ENCODE measurements around the gene SYNE1. TPM values are rescaled to one million over a fixed set of nuclear protein-coding genes. Genes with fewer than 3 reads are reported as not detected.
A peak's percentile ranks its signal among the peaks of the same experiment; 100 is the strongest.

Gene SYNE1
- polyA plus RNA-seq, 3 donors, result 83.9 to 108 (median 92.5) TPM

DNA sequence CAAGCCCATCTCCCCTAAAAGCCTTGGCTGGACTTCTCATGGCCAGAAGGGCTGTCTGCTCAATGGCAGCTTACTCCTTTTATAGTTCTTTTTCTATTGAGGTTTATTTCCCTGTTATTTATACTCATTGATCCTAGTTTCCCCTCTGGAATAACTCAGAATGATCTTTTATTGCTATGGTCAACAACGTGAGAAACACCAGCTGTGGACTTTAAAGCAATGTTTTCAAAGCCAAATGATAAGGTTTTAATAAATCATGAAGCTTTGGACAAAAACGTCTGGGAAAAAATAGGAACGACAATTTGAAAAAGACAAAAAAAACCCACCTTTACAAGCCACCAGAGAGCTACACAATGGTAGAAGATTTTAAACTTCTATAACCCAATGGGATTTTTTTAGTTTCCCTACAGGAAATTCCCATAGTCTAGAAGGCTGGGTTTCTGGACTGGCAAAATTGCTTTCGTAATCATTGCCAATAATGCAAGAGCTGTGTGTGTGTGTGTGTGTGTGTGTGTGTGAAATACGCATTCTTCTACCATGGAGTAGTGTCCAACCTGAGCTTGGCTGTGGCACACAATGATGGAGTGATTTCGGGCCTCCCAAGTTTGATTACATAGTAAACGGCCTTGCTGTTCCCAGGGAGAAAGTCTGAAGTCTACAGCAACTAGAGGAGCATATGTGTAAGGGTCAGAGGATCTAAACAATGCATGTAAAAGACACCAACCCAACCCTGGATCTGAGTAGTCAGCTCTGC, 396.0 kb downstream of the SYNE1 start:
- DNase-seq (ENCODE audit: extremely low read depth in 1 of 11, low read depth in 9 of 11, low spot score in 4 of 11), result peak in 7 of 11 donors; percentile 47 to 63 (median 54)

DNA sequence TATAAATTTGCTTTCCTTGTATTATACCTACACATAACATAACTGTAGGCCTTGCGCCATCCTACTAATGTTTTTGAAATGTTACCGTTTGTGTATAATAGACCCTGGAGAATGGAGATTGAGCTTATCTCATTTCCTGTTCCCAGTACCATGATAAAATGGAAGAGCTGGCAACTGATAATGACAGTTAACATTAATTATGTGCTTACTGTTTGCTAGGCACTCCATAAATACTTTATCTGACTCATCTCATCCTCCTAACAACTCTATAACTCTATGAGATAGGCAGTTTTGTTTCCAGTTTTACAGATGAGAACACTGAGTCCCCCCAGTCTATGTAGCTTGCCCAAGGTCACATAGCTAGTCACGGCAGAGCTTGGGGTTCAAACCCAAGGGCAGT, 396.7 kb downstream of the SYNE1 start:
- no peak for DNase-seq (ENCODE audit: extremely low read depth in 1 of 11, low read depth in 9 of 11, low spot score in 4 of 11)

DNA sequence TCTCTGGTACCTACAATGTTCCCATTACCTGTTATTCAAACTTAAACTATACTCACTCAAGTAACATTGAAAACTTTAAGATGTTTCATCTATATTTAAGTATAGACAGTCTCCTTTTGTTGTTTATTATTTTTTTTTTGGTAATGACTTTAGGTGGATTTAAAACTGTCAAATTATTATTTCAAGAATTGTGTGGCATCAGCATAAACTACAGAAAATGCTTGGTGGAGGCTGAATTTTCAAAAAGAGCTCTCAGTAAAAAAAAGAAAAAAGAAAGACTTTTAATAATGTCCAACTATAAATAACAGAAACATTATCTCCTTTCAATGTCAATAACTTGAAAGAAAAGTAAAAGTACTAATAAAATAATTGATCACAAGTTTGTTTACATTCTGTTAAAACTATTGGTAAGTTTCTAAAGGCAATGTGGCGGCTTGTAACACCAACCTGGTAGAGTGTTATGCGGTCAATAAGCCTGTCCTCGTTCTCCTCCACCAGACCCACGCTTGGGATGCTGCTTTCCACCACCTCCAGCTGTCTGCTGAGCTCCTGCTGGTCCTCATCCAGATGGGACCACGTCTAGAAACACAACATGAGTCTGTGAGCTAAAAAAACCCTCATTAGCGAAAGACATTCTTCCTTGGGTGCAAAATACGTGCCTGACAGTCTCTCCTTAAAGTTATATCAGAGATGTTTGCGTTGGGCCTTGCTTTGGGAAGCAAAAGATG, 400.6 kb downstream of the SYNE1 start:
- DNase-seq (ENCODE audit: extremely low read depth in 1 of 11, low read depth in 9 of 11, low spot score in 4 of 11), result no peak

DNA sequence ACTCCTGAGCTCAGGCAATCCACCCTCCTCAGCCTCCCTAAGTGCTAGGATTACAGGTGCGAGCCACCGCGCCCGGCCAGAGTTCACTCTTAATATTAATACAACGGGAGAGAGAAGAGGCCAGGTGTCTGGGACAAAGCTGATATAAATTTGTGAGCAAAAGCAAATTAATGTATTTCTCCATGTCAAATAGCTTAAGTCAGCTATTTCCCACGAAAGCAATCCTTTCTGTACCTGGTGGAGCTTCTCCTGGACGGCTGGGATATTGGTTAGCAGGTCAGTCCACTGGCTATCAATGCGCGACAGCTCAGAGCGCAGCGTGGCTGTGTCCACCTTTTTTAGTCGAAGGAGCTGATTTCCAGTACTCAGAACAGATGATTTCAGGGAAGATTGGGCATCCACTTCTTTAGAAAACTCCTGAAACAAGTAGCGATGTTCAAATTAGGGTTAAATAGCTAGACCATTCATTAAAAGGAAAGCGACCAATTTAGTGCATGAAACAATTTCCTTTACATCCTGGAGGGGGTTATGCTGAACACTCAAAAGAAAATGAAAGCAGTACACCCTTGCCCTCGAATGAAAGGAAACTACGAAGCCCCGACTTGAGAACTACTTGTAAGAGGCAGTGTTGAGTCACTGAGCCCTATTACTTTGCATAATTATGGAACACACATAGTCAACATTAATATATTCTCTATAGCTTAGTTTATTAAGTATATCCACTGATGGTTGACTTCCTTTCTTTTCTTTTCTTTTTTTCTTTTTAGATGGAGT, 403.4 kb downstream of the SYNE1 start:
- no peak for DNase-seq (ENCODE audit: extremely low read depth in 1 of 11, low read depth in 9 of 11, low spot score in 4 of 11)

DNA sequence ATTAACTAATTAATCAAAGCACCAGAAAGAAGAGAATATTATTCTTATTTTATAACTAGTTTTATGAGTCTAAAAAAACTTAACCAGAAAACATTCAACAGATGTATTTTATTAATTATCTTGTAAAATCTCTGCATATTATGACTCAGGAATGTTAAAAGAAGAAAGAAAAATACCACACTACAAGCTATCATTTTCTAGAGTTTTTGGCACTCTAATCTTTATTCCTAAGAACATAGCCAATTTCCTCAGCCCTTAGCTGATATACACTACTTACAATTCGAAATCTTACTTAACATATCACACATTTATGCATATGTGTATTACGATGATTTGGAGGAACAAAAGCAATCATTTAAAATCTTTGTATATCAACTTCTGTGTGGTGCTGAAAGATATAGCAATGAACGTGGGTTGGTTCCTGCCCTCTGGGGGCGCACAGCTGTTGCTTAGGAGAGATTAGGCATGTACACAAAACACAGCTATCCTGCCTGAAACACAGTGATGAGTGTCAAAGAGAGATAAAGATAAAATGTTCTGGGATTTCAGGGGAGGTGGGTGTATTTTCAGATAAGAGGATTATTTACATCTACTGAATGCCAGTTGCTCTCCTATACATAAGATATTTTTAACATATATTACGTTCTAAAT, 404.5 kb downstream of the SYNE1 start:
- DNase-seq (ENCODE audit: extremely low read depth in 1 of 11, low read depth in 9 of 11, low spot score in 4 of 11), result no peak

DNA sequence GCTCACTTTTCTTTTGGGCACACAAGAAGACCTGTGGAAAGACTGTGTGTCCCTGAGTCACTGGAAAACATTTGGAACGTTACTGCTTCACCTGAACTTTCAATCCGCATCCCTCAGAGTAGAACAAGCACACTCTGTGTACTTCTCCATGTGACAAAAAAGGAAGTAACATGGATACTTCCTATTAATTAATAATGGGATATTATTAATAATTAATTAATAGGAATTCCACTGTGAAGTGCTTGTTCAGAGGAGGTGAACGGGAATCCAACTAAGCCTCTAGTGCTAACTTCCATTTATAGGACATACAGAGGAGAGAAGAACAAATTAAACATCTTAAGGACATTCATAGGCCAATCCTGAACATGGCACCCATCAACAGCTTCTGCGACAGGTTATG, 407.8 kb downstream of the SYNE1 start:
- DNase-seq (ENCODE audit: extremely low read depth in 1 of 11, low read depth in 9 of 11, low spot score in 4 of 11), result no peak

DNA sequence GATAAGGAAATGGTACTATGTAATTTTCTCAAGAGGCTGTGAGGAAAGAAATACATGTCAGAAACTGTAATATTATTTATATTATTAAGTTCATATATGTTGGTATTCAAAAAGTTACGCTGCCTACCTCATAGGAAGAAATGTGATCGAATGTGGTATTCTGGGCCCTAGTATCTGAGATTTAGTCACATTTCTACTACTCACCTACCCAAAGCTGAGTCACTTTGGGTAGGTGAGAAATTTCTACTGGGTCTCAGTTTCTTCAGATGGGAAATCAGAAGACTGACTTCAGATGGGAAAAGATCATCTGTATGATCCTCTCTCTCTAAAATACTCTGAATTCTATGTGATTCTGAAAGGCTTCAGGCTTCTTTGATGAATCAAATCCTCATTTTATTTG, 411.0 kb downstream of the SYNE1 start:
- no peak for DNase-seq (ENCODE audit: extremely low read depth in 1 of 11, low read depth in 9 of 11, low spot score in 4 of 11)

DNA sequence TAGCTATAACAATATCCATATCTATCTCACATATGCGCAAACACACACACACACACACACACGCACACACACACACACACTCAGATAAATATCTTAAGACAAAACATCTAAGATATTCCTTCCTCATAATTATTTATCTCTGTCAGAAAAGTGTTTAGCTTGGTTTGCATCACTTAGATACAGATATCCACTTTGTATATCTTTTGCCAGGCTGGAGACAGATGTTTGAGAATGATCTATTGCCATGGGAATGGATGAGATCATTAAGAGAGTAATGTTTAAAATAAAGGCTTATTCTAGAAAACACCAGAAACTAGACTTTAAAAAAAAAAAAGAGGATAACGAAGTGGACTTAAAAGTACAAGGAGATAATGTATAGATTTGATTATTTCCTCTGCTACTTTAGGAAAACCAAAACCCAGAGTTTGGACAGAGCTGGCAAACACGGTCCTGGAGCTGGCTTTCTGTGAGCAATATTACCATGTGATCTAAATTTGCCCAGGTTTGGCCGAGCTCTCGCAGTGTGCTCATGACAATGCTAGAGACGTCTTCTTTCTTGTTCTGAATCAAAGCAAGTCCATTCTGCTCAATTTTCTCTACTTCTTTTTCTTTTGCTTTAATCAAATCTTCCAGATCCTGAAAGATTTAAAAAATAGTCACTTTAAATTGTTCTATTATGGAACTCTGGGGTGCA, 411.8 kb downstream of the SYNE1 start:
- no peak for DNase-seq (ENCODE audit: extremely low read depth in 1 of 11, low read depth in 9 of 11, low spot score in 4 of 11)

DNA sequence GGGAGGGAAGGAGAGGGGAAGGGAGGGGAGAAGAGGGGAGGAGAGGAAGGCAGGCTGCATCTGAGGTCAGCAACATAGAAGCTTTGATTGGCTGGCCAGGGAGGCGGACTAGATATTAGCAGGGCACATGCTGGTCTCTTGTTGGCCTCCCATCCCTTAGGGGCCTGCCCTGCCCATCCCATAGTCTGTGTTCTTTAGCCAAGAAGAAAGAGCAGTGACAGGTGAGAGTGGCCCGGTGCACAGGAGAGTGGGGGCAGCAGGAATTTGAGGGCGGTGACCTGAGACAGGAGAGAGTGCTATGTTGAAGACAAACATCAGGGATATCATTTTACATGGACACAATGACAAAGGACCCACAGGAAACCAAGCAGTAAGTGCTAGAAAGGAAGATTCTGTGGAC, 413.5 kb downstream of the SYNE1 start:
- peak in 3 of 11 donors; percentile 29 to 51 (median 31) for DNase-seq (ENCODE audit: extremely low read depth in 1 of 11, low read depth in 9 of 11, low spot score in 4 of 11)

DNA sequence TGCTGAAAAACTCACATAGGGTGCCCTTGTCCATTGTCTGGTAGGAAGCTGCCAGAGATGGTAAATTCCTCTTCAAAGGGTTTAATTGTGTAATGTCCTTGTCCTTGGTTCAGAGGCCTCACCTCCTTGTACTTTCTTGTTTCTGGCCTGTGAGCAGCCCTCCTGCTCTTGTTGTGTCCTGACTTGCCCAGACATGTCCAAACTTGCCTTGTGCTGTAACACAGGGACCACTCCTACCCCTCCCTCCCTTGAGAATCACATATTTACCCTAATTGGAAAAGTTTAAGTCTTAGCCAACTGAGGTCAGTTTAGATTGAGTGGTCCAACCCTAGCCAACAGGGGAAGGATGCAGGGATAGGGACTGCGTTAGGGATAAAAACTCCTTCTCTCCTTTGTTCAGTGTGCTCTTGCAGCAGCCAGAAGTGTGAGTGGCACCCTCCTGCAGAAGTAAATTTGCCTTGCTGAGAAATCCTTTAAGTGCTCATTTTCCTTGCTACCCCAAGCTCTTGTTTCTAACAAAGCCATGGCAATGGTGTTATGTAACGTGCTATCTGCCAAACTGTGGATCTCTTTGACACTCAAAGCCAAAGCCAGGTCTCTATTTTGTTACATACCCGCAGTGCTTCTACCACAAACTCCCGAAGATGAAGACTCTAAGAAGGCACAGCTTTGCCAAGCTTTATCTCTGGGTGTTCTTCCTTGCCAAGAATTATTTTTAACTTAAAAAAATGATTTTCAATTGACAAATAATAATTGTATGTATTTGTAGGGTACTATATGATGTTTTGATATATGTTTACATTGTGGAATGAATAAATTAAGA, 415.1 kb downstream of the SYNE1 start:
- no peak for DNase-seq (ENCODE audit: extremely low read depth in 1 of 11, low read depth in 9 of 11, low spot score in 4 of 11)

DNA sequence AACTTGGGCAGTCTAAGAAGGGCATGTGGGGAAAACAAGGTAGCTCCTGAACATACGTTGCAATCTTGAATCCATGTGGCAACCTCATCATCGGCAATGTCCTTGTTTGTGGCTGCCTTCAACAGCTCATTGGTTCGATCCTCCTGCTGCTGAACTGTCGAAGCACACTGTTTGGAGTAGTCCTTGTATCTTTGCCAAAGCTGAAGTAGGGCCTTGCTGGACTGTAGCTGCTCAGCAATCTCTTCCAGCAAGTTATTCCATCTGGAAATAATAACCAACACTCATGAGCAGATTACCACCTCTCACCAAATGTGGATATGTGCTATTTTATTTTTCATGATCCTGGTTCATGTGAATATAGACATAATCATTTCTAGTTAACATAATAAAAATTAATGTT, 416.4 kb downstream of the SYNE1 start:
- DNase-seq (ENCODE audit: extremely low read depth in 1 of 11, low read depth in 9 of 11, low spot score in 4 of 11), result no peak

DNA sequence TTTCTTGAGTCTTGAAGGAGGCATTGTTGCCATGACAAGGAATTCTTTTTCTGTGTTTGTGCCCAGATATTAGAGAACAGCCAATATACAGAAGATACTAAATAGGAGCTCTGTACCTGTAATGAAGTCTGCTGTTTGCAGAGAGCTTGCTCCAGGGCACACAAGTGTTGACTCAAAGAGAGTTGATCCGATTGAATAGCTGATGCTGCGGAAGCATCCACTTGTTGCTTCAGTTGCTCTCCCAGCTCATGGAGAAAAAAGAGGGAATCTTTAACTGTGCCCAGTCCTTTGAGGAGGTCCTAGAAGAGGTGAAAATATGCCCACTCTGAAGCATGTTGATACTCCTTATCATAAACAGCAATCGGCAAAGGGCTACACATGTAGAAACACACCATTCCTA, 418.3 kb downstream of the SYNE1 start:
- no peak for DNase-seq (ENCODE audit: extremely low read depth in 1 of 11, low read depth in 9 of 11, low spot score in 4 of 11)

DNA sequence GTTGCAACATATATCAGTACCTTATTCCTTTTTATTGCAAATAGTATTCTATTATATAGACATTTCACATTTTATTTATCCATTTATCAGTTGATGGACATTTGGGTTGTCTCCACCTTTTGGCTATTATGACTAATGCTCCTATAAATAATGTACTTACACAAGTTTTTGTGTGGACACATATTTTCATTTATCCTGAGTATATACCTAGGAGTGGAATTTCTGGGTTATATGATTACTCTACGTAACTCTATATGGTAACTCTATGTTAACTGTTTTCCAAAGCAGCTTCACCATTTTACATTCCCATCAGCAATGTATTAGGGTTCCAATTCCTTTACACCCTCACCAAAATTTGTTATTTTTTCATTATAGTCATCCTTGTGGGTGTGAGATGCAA, 424.7 kb downstream of the SYNE1 start:
- DNase-seq (ENCODE audit: extremely low read depth in 1 of 11, low read depth in 9 of 11, low spot score in 4 of 11), result no peak

DNA sequence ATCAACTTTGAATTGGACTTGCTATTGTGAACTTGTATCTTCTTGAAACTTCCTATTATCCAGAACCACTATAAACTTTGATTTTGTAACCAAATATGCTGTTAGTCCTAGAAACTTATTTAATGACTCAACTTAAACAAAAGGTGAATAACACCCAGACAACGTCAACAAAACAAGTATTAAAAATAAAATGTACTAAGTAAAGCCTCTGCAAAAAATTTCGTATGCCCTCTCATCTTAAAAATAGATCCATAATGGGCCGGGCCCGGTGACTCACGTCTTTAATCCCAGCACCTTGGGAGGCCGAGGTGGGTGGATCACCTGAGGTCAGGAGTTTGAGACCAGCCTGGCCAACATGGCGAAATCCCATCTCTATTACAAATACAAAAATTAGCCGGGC, 428.0 kb downstream of the SYNE1 start:
- no peak for DNase-seq (ENCODE audit: extremely low read depth in 1 of 11, low read depth in 9 of 11, low spot score in 4 of 11)

DNA sequence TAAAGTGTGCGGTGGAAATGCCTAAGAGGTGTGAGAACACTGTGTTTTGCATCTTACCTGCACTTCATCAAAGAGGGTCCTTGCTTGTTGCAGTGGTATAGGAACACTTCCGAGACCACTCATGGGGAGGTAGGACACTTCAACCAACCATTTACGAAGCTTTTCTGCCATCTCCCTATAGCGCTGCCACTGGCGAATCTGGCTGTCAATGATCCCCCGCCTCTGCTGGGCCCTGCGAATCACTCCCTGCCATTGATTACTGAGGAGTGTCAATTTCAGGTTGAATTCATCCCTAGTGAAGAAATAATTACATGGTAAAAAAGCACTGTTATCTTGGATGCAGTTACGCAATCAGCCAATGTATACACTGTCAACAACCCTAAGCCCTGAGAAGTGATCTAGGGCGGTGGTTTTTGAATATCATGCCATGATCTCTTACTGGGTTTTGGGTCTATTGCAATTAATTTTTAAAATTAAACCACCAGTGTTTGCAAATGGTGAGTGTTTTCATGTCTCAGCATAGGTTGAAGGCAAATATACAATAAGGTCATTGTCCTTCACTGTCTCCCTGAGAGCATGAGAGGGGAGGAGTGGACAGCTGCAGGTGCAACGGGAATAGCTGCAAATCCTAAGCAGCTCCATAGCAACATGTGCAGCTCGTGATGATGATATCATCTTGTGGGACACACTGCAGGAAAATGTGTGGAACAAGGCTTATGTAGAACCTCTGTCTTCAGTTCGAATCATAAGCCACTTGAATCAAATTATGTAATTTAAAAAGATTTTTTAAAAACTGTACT, 429.0 kb downstream of the SYNE1 start:
- no peak for DNase-seq (ENCODE audit: extremely low read depth in 1 of 11, low read depth in 9 of 11, low spot score in 4 of 11)

DNA sequence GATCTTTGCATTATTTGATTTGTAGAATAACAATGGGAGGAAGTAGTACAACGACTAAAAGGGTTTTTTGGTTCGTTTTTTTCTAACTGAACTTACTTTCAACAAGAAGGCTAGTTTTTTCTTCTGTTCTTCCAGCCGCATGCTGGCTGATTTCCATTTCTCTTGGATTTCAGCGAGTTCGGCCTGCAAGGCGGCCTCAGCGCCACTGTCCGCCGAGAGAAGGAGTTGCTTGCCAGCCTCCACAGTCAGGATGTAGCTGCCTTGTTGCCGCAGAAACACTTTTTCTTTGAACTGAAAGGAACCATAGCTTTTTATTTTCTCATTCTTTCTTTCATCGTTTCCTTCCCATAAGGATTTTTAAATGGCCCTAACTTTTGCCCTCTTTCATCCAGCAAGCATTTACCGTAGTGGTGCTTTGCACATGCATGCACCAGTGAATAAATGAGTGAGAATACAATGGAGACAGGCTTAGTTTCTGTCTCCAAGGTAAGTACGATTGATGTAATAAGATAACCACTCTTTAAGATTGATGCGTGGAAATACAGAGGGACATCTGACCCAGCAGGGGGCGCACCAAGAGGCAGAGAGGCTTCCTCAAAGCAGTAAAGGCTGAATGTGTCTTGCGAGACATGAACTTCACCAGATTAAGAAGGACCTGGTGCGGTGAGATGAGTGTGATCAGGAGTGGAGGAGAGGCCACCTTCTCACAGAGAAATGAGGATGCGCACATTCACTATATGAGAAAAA, 430.9 kb downstream of the SYNE1 start:
- peak in 1 of 11 donors; percentile 1 for DNase-seq (ENCODE audit: extremely low read depth in 1 of 11, low read depth in 9 of 11, low spot score in 4 of 11)

DNA sequence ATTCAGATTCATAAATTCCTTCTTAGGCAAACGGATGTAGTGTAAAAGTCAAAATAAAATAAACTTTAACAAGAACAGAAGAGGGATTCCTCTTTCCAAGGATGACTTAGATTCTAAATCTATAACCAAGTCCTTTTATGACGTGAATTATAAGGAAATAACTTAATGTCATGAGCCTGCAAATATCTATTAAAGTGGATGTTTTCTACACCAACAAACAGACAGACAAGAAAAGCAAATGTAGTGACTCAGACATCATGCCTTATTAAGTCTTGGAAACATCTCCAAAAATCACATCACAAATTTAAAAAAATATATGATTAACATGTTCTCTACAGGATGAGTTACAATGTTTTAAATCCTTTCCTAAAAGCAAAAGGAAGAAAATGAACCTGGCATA, 432.6 kb downstream of the SYNE1 start:
- no peak for DNase-seq (ENCODE audit: extremely low read depth in 1 of 11, low read depth in 9 of 11, low spot score in 4 of 11)

Data from renal cortex interstitium (tissue), 11 donors.